Testis (tissue), 3 donors: ENCODE results near the gene GIGYF1. TPM values are rescaled to one million over a fixed set of nuclear protein-coding genes. Genes with fewer than 3 reads are reported as not detected.

Experiments used
- DNase-seq: peaks from one replicate; pipeline ENCODE4 v3.0.0-alpha.2; 2019
- H3K27ac ChIP-seq, 2 donors: fragments of 200-600 bp; sonication (generic); one replicate each; pipeline ENCODE4 v1.5.1; 2019
- H3K27me3 ChIP-seq: fragments of 200-600 bp; sonication (generic); one replicate; pipeline ENCODE4 v1.5.1; 2019
- H3K36me3 ChIP-seq: fragments of 200-600 bp; sonication (generic); one replicate; pipeline ENCODE4 v1.5.1; 2017; ENCODE audit warnings: low read depth; ENCODE audit errors: missing control alignments
- H3K4me1 ChIP-seq: fragments of 200-600 bp; sonication (generic); one replicate; pipeline ENCODE4 v1.5.1; 2019
- H3K4me3 ChIP-seq, 2 donors: fragments of 200-600 bp; sonication (generic); one replicate each; pipeline ENCODE4 v1.5.1; 2017 to 2019
- H3K9me3 ChIP-seq: fragments of 200-600 bp; sonication (generic); one replicate; pipeline ENCODE4 v1.5.1; 2017
- CTCF ChIP-seq, 3 experiments: fragments of 450-650 bp in 2 of 3; fragments of 200-600 bp in 1 of 3; sonication (generic) in 1 of 3; IDR thresholded peaks; one replicate each; pipeline ENCODE4 v1.5.1; 2016 to 2019; ENCODE audit warnings: antibody characterized with exemption in 3 of 3, mild to moderate bottlenecking in 2 of 3, moderate library complexity in 1 of 3
- POLR2A ChIP-seq: fragments of 450-650 bp; IDR thresholded peaks from one replicate; pipeline ENCODE4 v1.6.1; 2017; ENCODE audit warnings: antibody characterized with exemption, mild to moderate bottlenecking, moderate library complexity
- WGBS, 2 donors: methylation state at CpG; one replicate each; pipeline ENCODE4 v1.1.5; 2018; 5-methylcytosine and 5-hydroxymethylcytosine counted together
- intact Hi-C: fragments of 100-400 bp; cut with DNase I; formaldehyde crosslinking; loops from one replicate; pipeline ENCODE4 v1.15.1; 2023; ENCODE audit warnings: low total_unique reads
- polyA plus RNA-seq: library from polyadenylated mRNA; stranded (reverse); fragments of 350-450 nt; fragmentation: Illumina TruSeq; extraction: RNeasy Lipid Tissue Mini Kit (QIAGEN cat#74804); gene quantifications from one replicate; pipeline ENCODE4 v1.2.3, GENCODE V29; 2014; ENCODE audit warnings: low read depth, low replicate concordance; ENCODE audit not compliant: insufficient read depth
- total RNA-seq, 2 donors: library from RNA; depleted of rRNA; stranded (reverse); fragments of >200 nt; gene quantifications; one replicate each; pipeline ENCODE4 v1.2.3, GENCODE V29; 2016

GIGYF1 gene
- total and polyA plus RNA-seq, 3 donors from 2014 or later, result 40.5 to 106 (median 105) TPM

- 84 to 91% methylated on average over 8 to 18 of the region's 18 CpGs for WGBS, 2 donors
- TF ChIP-seq CTCF (IDR thresholded peaks at IDR 0.05) (no peak), POLR2A (no peak)
- intact Hi-C loops, result no loop called here
- no peak for DNase-seq
- H3K4me1 ChIP-seq, result peaks cover 26% of the 10 kb centered on the region
- no peak overlapping the region for H3K4me3 ChIP-seq
- no peaks in the 10 kb centered on the region for H3K36me3 ChIP-seq
- H3K27ac ChIP-seq, result peak overlapping the region; percentile 25 to 50
- no peaks in the 10 kb centered on the region for H3K27me3 ChIP-seq
- H3K9me3 ChIP-seq, result no peaks in the 10 kb centered on the region
Observed at GRCh38 chr7:100680576-100681271, 13.3 kb downstream of the GIGYF1 start.

- peak; percentile 61 for DNase-seq
- no peaks in the 10 kb centered on the region for H3K9me3 ChIP-seq
- no peak overlapping the region for H3K4me3 ChIP-seq
- H3K27ac ChIP-seq, result peak overlapping the region; percentile 25 to 50
- no peaks in the 10 kb centered on the region for H3K36me3 ChIP-seq
- no peak for TF ChIP-seq CTCF (IDR thresholded peaks at IDR 0.05)
- TF ChIP-seq POLR2A, result no peak
- no peaks in the 10 kb centered on the region for H3K27me3 ChIP-seq
- intact Hi-C loops, result no loop called here
- H3K4me1 ChIP-seq, result peaks cover 26% of the 10 kb centered on the region
- 56 to 67% methylated on average over 12 to 13 of the region's 13 CpGs for WGBS, 2 donors
Observed at GRCh38 chr7:100679927-100680575, 14.0 kb downstream of the GIGYF1 start.

GRCh38 chr7:100679129-100679926 is 14.7 kb downstream of the GIGYF1 start:
- Histone ChIP-seq H3K4me1 (peaks cover 26% of the 10 kb centered on the region), H3K9me3 (no peaks in the 10 kb centered on the region), H3K27me3 (no peaks in the 10 kb centered on the region), H3K36me3 (no peaks in the 10 kb centered on the region), H3K4me3 (no peak overlapping the region), H3K27ac (peak overlapping the region in 1 of 2 donors; percentile 23)
- peak; percentile 39 for DNase-seq
- WGBS, 2 donors, result 48 to 51% methylated on average over 10 to 13 of the region's 13 CpGs
- TF ChIP-seq POLR2A (no peak), CTCF (IDR thresholded peaks at IDR 0.05) (no peak)
- intact Hi-C loops, result no loop called here

GRCh38 chr7:100678291-100678984 is 15.6 kb downstream of the GIGYF1 start:
- TF ChIP-seq POLR2A, result no peak
- TF ChIP-seq CTCF (IDR thresholded peaks at IDR 0.05), result no peak
- Histone ChIP-seq H3K4me3 (no peak overlapping the region), H3K27ac (peak overlapping the region in 1 of 2 donors; percentile 23), H3K27me3 (no peaks in the 10 kb centered on the region), H3K4me1 (peaks cover 26% of the 10 kb centered on the region), H3K36me3 (no peaks in the 10 kb centered on the region), H3K9me3 (no peaks in the 10 kb centered on the region)
- intact Hi-C loops, result no loop called here
- 72 to 89% methylated on average over 31 to 35 of the region's 35 CpGs for WGBS, 2 donors
- DNase-seq, result no peak
